ENCODE data around the gene SPSB1. TPM values are rescaled to one million over a fixed set of nuclear protein-coding genes. Genes with fewer than 3 reads are reported as not detected.
A peak's percentile ranks its signal among the peaks of the same experiment; 100 is the strongest.

The SPSB1 gene
- total RNA-seq, 1 donor from 2014 or later, result 5.6 TPM

- H3K27me3 Mint-ChIP-seq, result peaks cover 3% of the 10 kb centered on the region
These were observed 78.8 kb downstream of the SPSB1 start for GRCh38 chr1:9371391-9371935.

GRCh38 chr1:9371951-9372350, 79.3 kb downstream of the SPSB1 start:
- Mint-ChIP-seq H3K4me3 (no peak overlapping the region), H3K9me3 (no peaks in the 10 kb centered on the region), H3K4me1 (ENCODE audit: unreplicated experiment) (peaks cover 53% of the 10 kb centered on the region), H3K36me3 (no peaks in the 10 kb centered on the region), H3K27me3 (peaks cover 3% of the 10 kb centered on the region), H3K27ac (peak overlapping the region; percentile 55)
- DNase-seq (ENCODE audit: extremely low spot score, unreplicated experiment), result no peak
- no peak for TF ChIP-seq CTCF (conservative IDR thresholded peaks at IDR 0.05)

More at GRCh38 chr1:9371391-9371935, 78.8 kb downstream of the SPSB1 start:
- Mint-ChIP-seq H3K4me3 (peak overlapping the region; percentile 72), H3K27ac (peak overlapping the region; percentile 80), H3K4me1 (ENCODE audit: unreplicated experiment) (peaks cover 48% of the 10 kb centered on the region), H3K9me3 (no peaks in the 10 kb centered on the region), H3K36me3 (no peaks in the 10 kb centered on the region)
- no peak for TF ChIP-seq CTCF (conservative IDR thresholded peaks at IDR 0.05)
- no peak for DNase-seq (ENCODE audit: extremely low spot score, unreplicated experiment)

- no peak overlapping the region for H3K4me3 Mint-ChIP-seq
- peak overlapping the region; percentile 37 for H3K27ac Mint-ChIP-seq
- DNase-seq (ENCODE audit: extremely low spot score, unreplicated experiment), result no peak
- peaks cover 54% of the 10 kb centered on the region for H3K4me1 Mint-ChIP-seq (ENCODE audit: unreplicated experiment)
- no peak for TF ChIP-seq CTCF (conservative IDR thresholded peaks at IDR 0.05)
- no peaks in the 10 kb centered on the region for H3K36me3 Mint-ChIP-seq
- peaks cover 3% of the 10 kb centered on the region for H3K27me3 Mint-ChIP-seq
- H3K9me3 Mint-ChIP-seq, result no peaks in the 10 kb centered on the region
These were observed 80.9 kb downstream of the SPSB1 start for GRCh38 chr1:9373619-9374018.

GRCh38 chr1:9374748-9375341, 82.2 kb downstream of the SPSB1 start:
- no peak for TF ChIP-seq CTCF (conservative IDR thresholded peaks at IDR 0.05)
- no peak overlapping the region for H3K27ac Mint-ChIP-seq
- no peaks in the 10 kb centered on the region for H3K36me3 Mint-ChIP-seq
- peaks cover 3% of the 10 kb centered on the region for H3K27me3 Mint-ChIP-seq
- no peaks in the 10 kb centered on the region for H3K9me3 Mint-ChIP-seq
- H3K4me1 Mint-ChIP-seq (ENCODE audit: unreplicated experiment), result peaks cover 45% of the 10 kb centered on the region
- no peak overlapping the region for H3K4me3 Mint-ChIP-seq
- no peak for DNase-seq (ENCODE audit: extremely low spot score, unreplicated experiment)

- no peak for DNase-seq (ENCODE audit: extremely low spot score, unreplicated experiment)
- Mint-ChIP-seq H3K27me3 (peaks cover 3% of the 10 kb centered on the region), H3K36me3 (no peaks in the 10 kb centered on the region), H3K4me3 (peak overlapping the region; percentile 27), H3K9me3 (no peaks in the 10 kb centered on the region), H3K4me1 (ENCODE audit: unreplicated experiment) (peaks cover 42% of the 10 kb centered on the region), H3K27ac (no peak overlapping the region)
- TF ChIP-seq CTCF (conservative IDR thresholded peaks at IDR 0.05), result no peak
These were observed 83.2 kb downstream of the SPSB1 start for GRCh38 chr1:9375912-9376311.
